MM.1S (cell line): Measurements from ENCODE around the gene HMX1.

Experiments
- DNase-seq: peaks from one replicate; pipeline ENCODE4 v3.0.0-alpha.2; 2015
- H2AFZ ChIP-seq: fragments of 300-600 bp; sonication (generic); 2 replicates; pipeline ENCODE4 v1.6.0; 2016; ENCODE audit warnings: antibody characterized with exemption, low read length
- H3F3A ChIP-seq: fragments of 300-600 bp; sonication (generic); 2 replicates; pipeline ENCODE4 v1.6.1; 2016; ENCODE audit warnings: mild to moderate bottlenecking, antibody characterized with exemption, low read length, moderate library complexity, mixed read lengths; ENCODE audit not compliant: insufficient read depth
- H3K27ac ChIP-seq: fragments of 300-600 bp; sonication (generic); 2 replicates; pipeline ENCODE4 v1.5.1; 2016; ENCODE audit warnings: mild to moderate bottlenecking, low read length
- H3K27me3 ChIP-seq: fragments of 300-600 bp; sonication (generic); replicated peaks from 2 replicates; pipeline ENCODE4 v1.6.0; 2016; ENCODE audit warnings: low read length; ENCODE audit not compliant: insufficient read depth
- H3K36me3 ChIP-seq: fragments of 300-600 bp; sonication (generic); replicated peaks from 2 replicates; pipeline ENCODE4 v1.6.1; 2016; ENCODE audit warnings: mild to moderate bottlenecking, low read length, mixed read lengths; ENCODE audit not compliant: insufficient read depth
- H3K4me1 ChIP-seq: fragments of 300-600 bp; sonication (generic); 2 replicates; pipeline ENCODE4 v1.6.1; 2016; ENCODE audit warnings: low read length, mixed read lengths
- H3K4me2 ChIP-seq: fragments of 300-600 bp; sonication (generic); 2 replicates; pipeline ENCODE4 v1.6.0; 2016; ENCODE audit warnings: low read depth, low read length
- H3K4me3 ChIP-seq: fragments of 300-600 bp; sonication (generic); 2 replicates; pipeline ENCODE4 v1.5.1; 2016; ENCODE audit warnings: low read length, mixed read lengths
- H3K79me2 ChIP-seq: fragments of 300-600 bp; sonication (generic); 2 replicates; pipeline ENCODE4 v1.6.1; 2016; ENCODE audit warnings: mixed run types, low read length, mixed read lengths
- H3K9ac ChIP-seq: fragments of 300-600 bp; sonication (generic); 2 replicates; pipeline ENCODE4 v1.6.1; 2016; ENCODE audit warnings: low read length, mixed read lengths
- H3K9me2 ChIP-seq: fragments of 300-600 bp; sonication (generic); replicated peaks from 2 replicates; pipeline ENCODE4 v1.6.1; 2016; ENCODE audit warnings: mild to moderate bottlenecking, low read length, mixed read lengths; ENCODE audit not compliant: insufficient read depth
- H3K9me3 ChIP-seq: fragments of 300-600 bp; sonication (generic); replicated peaks from 2 replicates; pipeline ENCODE4 v1.6.1; 2016; ENCODE audit warnings: mild to moderate bottlenecking, low read length, mixed read lengths; ENCODE audit not compliant: insufficient read depth
- H4K20me1 ChIP-seq: fragments of 300-600 bp; sonication (generic); 2 replicates; pipeline ENCODE4 v1.6.1; 2016; ENCODE audit warnings: mild to moderate bottlenecking, low read length, moderate library complexity, mixed read lengths; ENCODE audit not compliant: insufficient read depth
- CTCF ChIP-seq: fragments of 300-600 bp; sonication (generic); IDR thresholded peaks from 2 replicates; pipeline ENCODE4 v1.5.1; 2016; ENCODE audit warnings: antibody characterized with exemption, low read length, mixed read lengths
- EZH2 ChIP-seq: fragments of 300-600 bp; sonication (generic); optimal IDR thresholded peaks from 2 replicates; pipeline ENCODE3; 2017; ENCODE audit warnings: low read depth, mild to moderate bottlenecking, antibody characterized with exemption, low read length, mixed read lengths
- EZH2phosphoT487 ChIP-seq: fragments of 300-600 bp; sonication (generic); IDR thresholded peaks from 2 replicates; pipeline ENCODE4 v1.6.1; 2018; ENCODE audit warnings: antibody characterized with exemption, low read length

The HMX1 gene

GRCh38 chr4:8831221-8832112 is 40.2 kb downstream of the HMX1 start:
- H3K79me2 ChIP-seq = no peaks in the 10 kb centered on the region
- H3K9ac ChIP-seq = no peak overlapping the region
- no peaks in the 10 kb centered on the region for H4K20me1 ChIP-seq
- H2AFZ ChIP-seq = no peak overlapping the region
- H3K36me3 ChIP-seq = no peaks in the 10 kb centered on the region
- no peak overlapping the region for H3K4me2 ChIP-seq
- H3F3A ChIP-seq = no peaks in the 10 kb centered on the region
- H3K9me2 ChIP-seq = no peaks in the 10 kb centered on the region
- no peak overlapping the region for H3K27ac ChIP-seq
- peaks cover 96% of the 10 kb centered on the region for H3K27me3 ChIP-seq
- H3K4me1 ChIP-seq = no peaks in the 10 kb centered on the region
- DNase-seq = no peak
- H3K9me3 ChIP-seq = no peaks in the 10 kb centered on the region
- TF ChIP-seq CTCF (no peak), EZH2 (no peak), EZH2phosphoT487 (no peak)
- H3K4me3 ChIP-seq = no peak overlapping the region

GRCh38 chr4:8830611-8831200 is 40.9 kb downstream of the HMX1 start:
- no peaks in the 10 kb centered on the region for H3K36me3 ChIP-seq
- H3K4me3 ChIP-seq = no peak overlapping the region
- H3K4me2 ChIP-seq = no peak overlapping the region
- H2AFZ ChIP-seq = no peak overlapping the region
- peaks cover 96% of the 10 kb centered on the region for H3K27me3 ChIP-seq
- no peaks in the 10 kb centered on the region for H3K9me3 ChIP-seq
- DNase-seq = no peak
- TF ChIP-seq EZH2phosphoT487 (no peak), CTCF (no peak), EZH2 (no peak)
- no peaks in the 10 kb centered on the region for H3K4me1 ChIP-seq
- H3K9me2 ChIP-seq = no peaks in the 10 kb centered on the region
- H3F3A ChIP-seq = no peaks in the 10 kb centered on the region
- H3K27ac ChIP-seq = no peak overlapping the region
- H3K79me2 ChIP-seq = no peaks in the 10 kb centered on the region
- H3K9ac ChIP-seq = no peak overlapping the region
- no peaks in the 10 kb centered on the region for H4K20me1 ChIP-seq

DNA sequence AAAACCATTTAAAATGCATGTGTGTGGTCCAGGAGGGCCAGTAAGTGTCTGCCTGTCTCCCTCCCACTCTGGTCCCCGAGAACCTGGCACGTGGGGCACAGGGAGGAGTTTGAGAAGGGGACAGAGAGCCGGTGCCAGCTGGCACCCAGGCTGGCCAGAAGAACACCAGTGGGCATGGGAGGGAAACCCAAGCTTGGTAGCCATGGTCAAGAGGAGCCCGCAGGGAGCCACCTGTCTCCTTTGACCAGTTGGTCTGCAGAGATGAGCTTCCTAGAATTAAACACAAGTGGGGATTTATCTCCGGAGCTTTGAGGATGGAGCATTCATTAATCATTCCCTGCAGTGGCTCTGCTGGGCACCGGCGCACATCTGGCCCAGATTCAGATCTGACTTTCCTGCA is 41.6 kb downstream of the HMX1 start:
- no peak overlapping the region for H3K27ac ChIP-seq
- no peaks in the 10 kb centered on the region for H3K4me1 ChIP-seq
- no peak for DNase-seq

More for the DNA sequence above, 41.6 kb downstream of the HMX1 start:
- TF ChIP-seq EZH2 (no peak), EZH2phosphoT487 (no peak), CTCF (no peak)
- H3K36me3 ChIP-seq = no peaks in the 10 kb centered on the region
- no peak overlapping the region for H3K4me2 ChIP-seq
- no peak overlapping the region for H3K9ac ChIP-seq
- H3K9me2 ChIP-seq = no peaks in the 10 kb centered on the region
- H3K4me3 ChIP-seq = no peak overlapping the region
- no peaks in the 10 kb centered on the region for H3F3A ChIP-seq
- no peak overlapping the region for H2AFZ ChIP-seq
- no peaks in the 10 kb centered on the region for H3K9me3 ChIP-seq
- no peaks in the 10 kb centered on the region for H3K79me2 ChIP-seq
- H3K27me3 ChIP-seq = peaks cover 96% of the 10 kb centered on the region
- no peaks in the 10 kb centered on the region for H4K20me1 ChIP-seq
